ENCODE results near the gene ZNF436. TPM values are rescaled to one million over a fixed set of nuclear protein-coding genes. Genes with fewer than 3 reads are reported as not detected.

The ZNF436 gene
- polyA plus RNA-seq, 2 donors, result 6.2 to 9.6 TPM

- Histone ChIP-seq H3K36me3 (ENCODE audit: control insufficient read depth in 2 of 2, insufficient read depth in 2 of 2, low read length in 1 of 2) (no peaks in the 10 kb centered on the region), H3K27ac (ENCODE audit: low read depth in 2 of 2, low read length in 1 of 2) (peak overlapping the region; percentile 54 to 72), H3K4me1 (ENCODE audit: control insufficient read depth in 2 of 2, insufficient read depth in 2 of 2, low read length in 1 of 2) (peaks cover 0 to 11% of the 10 kb centered on the region in 2 donors), H3K9me3 (ENCODE audit: control insufficient read depth in 2 of 2, insufficient read depth in 1 of 2, low read depth in 1 of 2, low read length in 1 of 2) (no peaks in the 10 kb centered on the region), H3K27me3 (ENCODE audit: control insufficient read depth in 1 of 2, insufficient read depth in 2 of 2, low read length in 2 of 2) (no peaks in the 10 kb centered on the region), H3K4me3 (ENCODE audit: low read depth in 1 of 2, low read length in 2 of 2) (no peak overlapping the region)
- 19 to 25% methylated on average over 6 of the region's 6 CpGs for WGBS, 2 donors
Measured at GRCh38 chr1:23403038-23403336, 33.4 kb upstream of the ZNF436 start.

- Histone ChIP-seq H3K9me3 (ENCODE audit: control insufficient read depth in 2 of 2, insufficient read depth in 1 of 2, low read depth in 1 of 2, low read length in 1 of 2) (no peaks in the 10 kb centered on the region), H3K27me3 (ENCODE audit: control insufficient read depth in 1 of 2, insufficient read depth in 2 of 2, low read length in 2 of 2) (no peaks in the 10 kb centered on the region), H3K27ac (ENCODE audit: low read depth in 2 of 2, low read length in 1 of 2) (peak overlapping the region; percentile 54 to 72), H3K4me3 (ENCODE audit: low read depth in 1 of 2, low read length in 2 of 2) (no peak overlapping the region), H3K36me3 (ENCODE audit: control insufficient read depth in 2 of 2, insufficient read depth in 2 of 2, low read length in 1 of 2) (no peaks in the 10 kb centered on the region), H3K4me1 (ENCODE audit: control insufficient read depth in 2 of 2, insufficient read depth in 2 of 2, low read length in 1 of 2) (peaks cover 0 to 11% of the 10 kb centered on the region in 2 donors)
- WGBS, 2 donors, result 66 to 70% methylated on average over 11 of the region's 11 CpGs
Measured at GRCh38 chr1:23402286-23403037, 32.8 kb upstream of the ZNF436 start.

GRCh38 chr1:23401313-23401712, 31.7 kb upstream of the ZNF436 start:
- Histone ChIP-seq H3K36me3 (ENCODE audit: control insufficient read depth in 2 of 2, insufficient read depth in 2 of 2, low read length in 1 of 2) (no peaks in the 10 kb centered on the region), H3K4me1 (ENCODE audit: control insufficient read depth in 2 of 2, insufficient read depth in 2 of 2, low read length in 1 of 2) (peaks cover 0 to 8% of the 10 kb centered on the region in 2 donors), H3K27me3 (ENCODE audit: control insufficient read depth in 1 of 2, insufficient read depth in 2 of 2, low read length in 2 of 2) (no peaks in the 10 kb centered on the region), H3K27ac (ENCODE audit: low read depth in 2 of 2, low read length in 1 of 2) (peak overlapping the region; percentile 25 to 47), H3K9me3 (ENCODE audit: control insufficient read depth in 2 of 2, insufficient read depth in 1 of 2, low read depth in 1 of 2, low read length in 1 of 2) (no peaks in the 10 kb centered on the region), H3K4me3 (ENCODE audit: low read depth in 1 of 2, low read length in 2 of 2) (no peak overlapping the region)
- WGBS, 2 donors, result 57 to 70% methylated on average over 6 of the region's 6 CpGs

GRCh38 chr1:23400324-23401114, 30.9 kb upstream of the ZNF436 start:
- Histone ChIP-seq H3K27ac (ENCODE audit: low read depth in 2 of 2, low read length in 1 of 2) (peak overlapping the region; percentile 25 to 65), H3K9me3 (ENCODE audit: control insufficient read depth in 2 of 2, insufficient read depth in 1 of 2, low read depth in 1 of 2, low read length in 1 of 2) (no peaks in the 10 kb centered on the region), H3K27me3 (ENCODE audit: control insufficient read depth in 1 of 2, insufficient read depth in 2 of 2, low read length in 2 of 2) (no peaks in the 10 kb centered on the region), H3K4me3 (ENCODE audit: low read depth in 1 of 2, low read length in 2 of 2) (no peak overlapping the region), H3K4me1 (ENCODE audit: control insufficient read depth in 2 of 2, insufficient read depth in 2 of 2, low read length in 1 of 2) (peaks cover 0 to 8% of the 10 kb centered on the region in 2 donors), H3K36me3 (ENCODE audit: control insufficient read depth in 2 of 2, insufficient read depth in 2 of 2, low read length in 1 of 2) (no peaks in the 10 kb centered on the region)
- 83% methylated on average over 5 of the region's 5 CpGs for WGBS, 2 donors

GRCh38 chr1:23399229-23399628, 29.6 kb upstream of the ZNF436 start:
- Histone ChIP-seq H3K9me3 (ENCODE audit: control insufficient read depth in 2 of 2, insufficient read depth in 1 of 2, low read depth in 1 of 2, low read length in 1 of 2) (no peaks in the 10 kb centered on the region), H3K4me1 (ENCODE audit: control insufficient read depth in 2 of 2, insufficient read depth in 2 of 2, low read length in 1 of 2) (peaks cover 0 to 8% of the 10 kb centered on the region in 2 donors), H3K36me3 (ENCODE audit: control insufficient read depth in 2 of 2, insufficient read depth in 2 of 2, low read length in 1 of 2) (no peaks in the 10 kb centered on the region), H3K4me3 (ENCODE audit: low read depth in 1 of 2, low read length in 2 of 2) (no peak overlapping the region), H3K27me3 (ENCODE audit: control insufficient read depth in 1 of 2, insufficient read depth in 2 of 2, low read length in 2 of 2) (no peaks in the 10 kb centered on the region), H3K27ac (ENCODE audit: low read depth in 2 of 2, low read length in 1 of 2) (no peak overlapping the region)
- WGBS, 2 donors, result 93 to 94% methylated on average over 1 of the region's 1 CpG

GRCh38 chr1:23397908-23398307, 28.3 kb upstream of the ZNF436 start:
- 93 to 95% methylated on average over 7 of the region's 7 CpGs for WGBS, 2 donors
- no peak overlapping the region for H3K27ac ChIP-seq (ENCODE audit: low read depth in 2 of 2, low read length in 1 of 2)
- peaks cover 0 to 3% of the 10 kb centered on the region in 2 donors for H3K36me3 ChIP-seq (ENCODE audit: control insufficient read depth in 2 of 2, insufficient read depth in 2 of 2, low read length in 1 of 2)
- H3K4me3 ChIP-seq (ENCODE audit: low read depth in 1 of 2, low read length in 2 of 2), result no peak overlapping the region
- peaks cover 0 to 7% of the 10 kb centered on the region in 2 donors for H3K4me1 ChIP-seq (ENCODE audit: control insufficient read depth in 2 of 2, insufficient read depth in 2 of 2, low read length in 1 of 2)
- no peaks in the 10 kb centered on the region for H3K9me3 ChIP-seq (ENCODE audit: control insufficient read depth in 2 of 2, insufficient read depth in 1 of 2, low read depth in 1 of 2, low read length in 1 of 2)
- H3K27me3 ChIP-seq (ENCODE audit: control insufficient read depth in 1 of 2, insufficient read depth in 2 of 2, low read length in 2 of 2), result no peaks in the 10 kb centered on the region

GRCh38 chr1:23396380-23396779, 26.7 kb upstream of the ZNF436 start:
- H3K27ac ChIP-seq (ENCODE audit: low read depth in 2 of 2, low read length in 1 of 2), result no peak overlapping the region

GRCh38 chr1:23395849-23396248, 26.2 kb upstream of the ZNF436 start:
- Histone ChIP-seq H3K4me3 (ENCODE audit: low read depth in 1 of 2, low read length in 2 of 2) (no peak overlapping the region), H3K9me3 (ENCODE audit: control insufficient read depth in 2 of 2, insufficient read depth in 1 of 2, low read depth in 1 of 2, low read length in 1 of 2) (no peaks in the 10 kb centered on the region), H3K27ac (ENCODE audit: low read depth in 2 of 2, low read length in 1 of 2) (no peak overlapping the region), H3K4me1 (ENCODE audit: control insufficient read depth in 2 of 2, insufficient read depth in 2 of 2, low read length in 1 of 2) (peaks cover 0 to 3% of the 10 kb centered on the region in 2 donors), H3K36me3 (ENCODE audit: control insufficient read depth in 2 of 2, insufficient read depth in 2 of 2, low read length in 1 of 2) (peaks cover 0 to 3% of the 10 kb centered on the region in 2 donors), H3K27me3 (ENCODE audit: control insufficient read depth in 1 of 2, insufficient read depth in 2 of 2, low read length in 2 of 2) (no peaks in the 10 kb centered on the region)
- 86 to 90% methylated on average over 4 of the region's 4 CpGs for WGBS, 2 donors

More at GRCh38 chr1:23396380-23396779, 26.7 kb upstream of the ZNF436 start:
- peaks cover 0 to 3% of the 10 kb centered on the region in 2 donors for H3K4me1 ChIP-seq (ENCODE audit: control insufficient read depth in 2 of 2, insufficient read depth in 2 of 2, low read length in 1 of 2)
- no peak overlapping the region for H3K4me3 ChIP-seq (ENCODE audit: low read depth in 1 of 2, low read length in 2 of 2)
- no peaks in the 10 kb centered on the region for H3K27me3 ChIP-seq (ENCODE audit: control insufficient read depth in 1 of 2, insufficient read depth in 2 of 2, low read length in 2 of 2)
- H3K9me3 ChIP-seq (ENCODE audit: control insufficient read depth in 2 of 2, insufficient read depth in 1 of 2, low read depth in 1 of 2, low read length in 1 of 2), result no peaks in the 10 kb centered on the region
- 80 to 91% methylated on average over 2 of the region's 2 CpGs for WGBS, 2 donors
- H3K36me3 ChIP-seq (ENCODE audit: control insufficient read depth in 2 of 2, insufficient read depth in 2 of 2, low read length in 1 of 2), result peaks cover 0 to 3% of the 10 kb centered on the region in 2 donors

- H3K4me1 ChIP-seq (ENCODE audit: control insufficient read depth in 2 of 2, insufficient read depth in 2 of 2, low read length in 1 of 2), result peaks cover 0 to 3% of the 10 kb centered on the region in 2 donors
- peak overlapping the region in 1 of 2 donors; percentile 56 for H3K27ac ChIP-seq (ENCODE audit: low read depth in 2 of 2, low read length in 1 of 2)
- no peaks in the 10 kb centered on the region for H3K27me3 ChIP-seq (ENCODE audit: control insufficient read depth in 1 of 2, insufficient read depth in 2 of 2, low read length in 2 of 2)
- H3K36me3 ChIP-seq (ENCODE audit: control insufficient read depth in 2 of 2, insufficient read depth in 2 of 2, low read length in 1 of 2), result peaks cover 0 to 3% of the 10 kb centered on the region in 2 donors
- H3K9me3 ChIP-seq (ENCODE audit: control insufficient read depth in 2 of 2, insufficient read depth in 1 of 2, low read depth in 1 of 2, low read length in 1 of 2), result no peaks in the 10 kb centered on the region
- no peak overlapping the region for H3K4me3 ChIP-seq (ENCODE audit: low read depth in 1 of 2, low read length in 2 of 2)
- 61 to 67% methylated on average over 8 of the region's 8 CpGs for WGBS, 2 donors
Measured at GRCh38 chr1:23395154-23395724, 25.6 kb upstream of the ZNF436 start.

Measured in esophagus (tissue), 2 donors.